ENCODE data around the gene LRRC37B.
"Not testable (repeated sequence)": the region's sequence is repeated elsewhere in the genome, so short reads cannot be mapped to it uniquely, and the experiment has no call there.

LRRC37B gene

GRCh38 chr17:32084942-32085829, 78.0 kb downstream of the LRRC37B start:
- not testable (repeated sequence) for DNase-seq (ENCODE audit: extremely low read depth in 1 of 2, low read depth in 1 of 2)

- not testable (repeated sequence) for DNase-seq (ENCODE audit: extremely low read depth in 1 of 2, low read depth in 1 of 2)
These were observed 79.7 kb downstream of the LRRC37B start for GRCh38 chr17:32086833-32087232.

- not testable (repeated sequence) for DNase-seq (ENCODE audit: extremely low read depth in 1 of 2, low read depth in 1 of 2)
These were observed 84.9 kb downstream of the LRRC37B start for GRCh38 chr17:32092062-32092461.

GRCh38 chr17:32099686-32100085, 92.5 kb downstream of the LRRC37B start:
- no peak for DNase-seq (ENCODE audit: extremely low read depth in 1 of 2, low read depth in 1 of 2)

- DNase-seq (ENCODE audit: extremely low read depth in 1 of 2, low read depth in 1 of 2): not testable (repeated sequence)
These were observed 93.1 kb downstream of the LRRC37B start for GRCh38 chr17:32100323-32100722.

- DNase-seq (ENCODE audit: extremely low read depth in 1 of 2, low read depth in 1 of 2): no peak
These were observed 93.9 kb downstream of the LRRC37B start for GRCh38 chr17:32100971-32101631.

- DNase-seq (ENCODE audit: extremely low read depth in 1 of 2, low read depth in 1 of 2): no peak
These were observed 95.0 kb downstream of the LRRC37B start for GRCh38 chr17:32102172-32102571.

GRCh38 chr17:32102646-32103186, 95.5 kb downstream of the LRRC37B start:
- DNase-seq (ENCODE audit: extremely low read depth in 1 of 2, low read depth in 1 of 2): no peak
